OCI-LY3 (cell line): ENCODE data around the gene PDE9A.

Experiments
- CTCF ChIP-seq: fragments of 200-600, 300-600 bp; sonication (generic); IDR thresholded peaks from 2 replicates; pipeline ENCODE4 v1.5.1; 2014; ENCODE audit warnings: antibody characterized with exemption, low read length, low read depth
- EZH2phosphoT487 ChIP-seq: fragments of 200-600 bp; shearing (Covaris generic); IDR thresholded peaks from 2 replicates; pipeline ENCODE4 v1.6.1; 2018; ENCODE audit warnings: antibody characterized with exemption, mixed run types, low read depth

- TF ChIP-seq CTCF, result no peak
- no peak for TF ChIP-seq EZH2phosphoT487
Measured at GRCh38 chr21:42798106-42798505, 144.7 kb downstream of the PDE9A start.
